ENCODE measurements around the gene CFTR. TPM values are rescaled to one million over a fixed set of nuclear protein-coding genes. Genes with fewer than 3 reads are reported as not detected.
A peak's percentile ranks its signal among the peaks of the same experiment; 100 is the strongest.

The CFTR gene
- polyA plus RNA-seq, 1 donor (not counting 4 experiments of a cell fraction or from before 2014, with no cell fraction given) = not detected

GRCh38 chr7:117480978-117481377 is 1.2 kb downstream of the CFTR start:
- dilution Hi-C loops (cut with MboI; ENCODE audit: extremely low pct_ligation_motif_present, low sequenced_read_pairs) = no loop called here
- Histone ChIP-seq H3K27ac (ENCODE audit: control insufficient read depth, insufficient read depth, low read length) (no peak overlapping the region), H3K4me2 (ENCODE audit: control insufficient read depth, extremely low read depth, insufficient read depth, low read depth, low read length) (no peak overlapping the region), H3K79me2 (ENCODE audit: control insufficient read depth, insufficient read depth, low read length) (no peaks in the 10 kb centered on the region), H3K9ac (ENCODE audit: control insufficient read depth, extremely low read depth, insufficient read depth, low read length) (no peak overlapping the region), H3K36me3 (ENCODE audit: control insufficient read depth in 2 of 2, extremely low read depth in 1 of 2, insufficient read depth in 2 of 2, low read length in 2 of 2) (no peaks in the 10 kb centered on the region), H4K20me1 (ENCODE audit: control insufficient read depth, extremely low read depth, insufficient read depth, low read length) (no peaks in the 10 kb centered on the region), H3K9me3 (ENCODE audit: control insufficient read depth, low read depth, low read length) (no peaks in the 10 kb centered on the region), H3K4me1 (ENCODE audit: control insufficient read depth, extremely low read depth, insufficient read depth, low read length) (no peaks in the 10 kb centered on the region), H3K27me3 (ENCODE audit: control insufficient read depth, extremely low read depth, insufficient read depth, low read length) (peaks cover 20% of the 10 kb centered on the region), H3K9me1 (ENCODE audit: control insufficient read depth, extremely low read depth, insufficient read depth, low read length) (no peaks in the 10 kb centered on the region), H3K4me3 (ENCODE audit: control insufficient read depth in 2 of 3, extremely low read depth in 1 of 3, insufficient read depth in 2 of 3, low read depth in 1 of 3, low read length in 3 of 3) (no peak overlapping the region), H2AFZ (ENCODE audit: control insufficient read depth, low read length) (no peak overlapping the region)
- TF ChIP-seq EZH2 (IDR thresholded peaks at IDR 0.05; ENCODE audit: low read length) (no peak), CTCF (optimal IDR thresholded peaks at IDR 0.05 in 1 of 3, IDR thresholded peaks at IDR 0.05 in 1 of 3, conservative IDR thresholded peaks at IDR 0.05 in 1 of 3; ENCODE audit: extremely low read depth in 1 of 3, insufficient read depth in 2 of 3, low read length in 3 of 3) (peak in 1 of 3 experiments; percentile 33)
- FAIRE-seq (no peak), DNase-seq (ENCODE audit: low read depth, low spot score) (no peak)

GRCh38 chr7:117485118-117485620 is 5.3 kb downstream of the CFTR start:
- H3K27me3 ChIP-seq (ENCODE audit: control insufficient read depth, extremely low read depth, insufficient read depth, low read length) = peaks cover 2% of the 10 kb centered on the region
- no peak overlapping the region for H3K4me3 ChIP-seq (ENCODE audit: control insufficient read depth in 2 of 3, extremely low read depth in 1 of 3, insufficient read depth in 2 of 3, low read depth in 1 of 3, low read length in 3 of 3)
- H3K4me2 ChIP-seq (ENCODE audit: control insufficient read depth, extremely low read depth, insufficient read depth, low read depth, low read length) = no peak overlapping the region
- H3K79me2 ChIP-seq (ENCODE audit: control insufficient read depth, insufficient read depth, low read length) = no peaks in the 10 kb centered on the region
- no peaks in the 10 kb centered on the region for H3K36me3 ChIP-seq (ENCODE audit: control insufficient read depth in 2 of 2, extremely low read depth in 1 of 2, insufficient read depth in 2 of 2, low read length in 2 of 2)
- FAIRE-seq (no peak), DNase-seq (ENCODE audit: low read depth, low spot score) (no peak)
- H3K27ac ChIP-seq (ENCODE audit: control insufficient read depth, insufficient read depth, low read length) = no peak overlapping the region
- no peaks in the 10 kb centered on the region for H4K20me1 ChIP-seq (ENCODE audit: control insufficient read depth, extremely low read depth, insufficient read depth, low read length)
- no peaks in the 10 kb centered on the region for H3K9me1 ChIP-seq (ENCODE audit: control insufficient read depth, extremely low read depth, insufficient read depth, low read length)
- H3K4me1 ChIP-seq (ENCODE audit: control insufficient read depth, extremely low read depth, insufficient read depth, low read length) = no peaks in the 10 kb centered on the region
- H2AFZ ChIP-seq (ENCODE audit: control insufficient read depth, low read length) = no peak overlapping the region
- no peaks in the 10 kb centered on the region for H3K9me3 ChIP-seq (ENCODE audit: control insufficient read depth, low read depth, low read length)
- no peak overlapping the region for H3K9ac ChIP-seq (ENCODE audit: control insufficient read depth, extremely low read depth, insufficient read depth, low read length)
- dilution Hi-C loops (cut with MboI; ENCODE audit: extremely low pct_ligation_motif_present, low sequenced_read_pairs) = no loop called here
- TF ChIP-seq CTCF (optimal IDR thresholded peaks at IDR 0.05 in 1 of 3, IDR thresholded peaks at IDR 0.05 in 1 of 3, conservative IDR thresholded peaks at IDR 0.05 in 1 of 3; ENCODE audit: extremely low read depth in 1 of 3, insufficient read depth in 2 of 3, low read length in 3 of 3) (no peak), EZH2 (IDR thresholded peaks at IDR 0.05; ENCODE audit: low read length) (no peak)

Data from keratinocyte (primary cell).